Right lobe of liver (tissue), 6 donors: ENCODE data around the gene PARVA. TPM values are rescaled to one million over a fixed set of nuclear protein-coding genes. Genes with fewer than 3 reads are reported as not detected.

ENCODE experiments used
- ATAC-seq, 4 donors: fragments of 200-7000 bp; cut with Tn5 transposase; one replicate each; pipeline ENCODE4 v1.9.1; 2020; ENCODE audit warnings: mild to moderate bottlenecking in 4 of 4, moderate library complexity in 4 of 4
- DNase-seq, 3 donors: peaks; one replicate each; pipeline ENCODE4 v3.0.0-alpha.2; 2020
- H3K27ac ChIP-seq, 3 donors: fragments of 200-600 bp; one replicate each; pipeline ENCODE4 v1.8.0; 2022
- H3K27me3 ChIP-seq, 2 donors: fragments of 200-600 bp; one replicate each; pipeline ENCODE4 v1.8.0; 2022
- H3K36me3 ChIP-seq, 4 donors: fragments of 200-600 bp; sonication (generic) in 1 of 4; one replicate each; pipeline versions ENCODE4 v1.5.1 to v1.8.0; 2017 to 2022; ENCODE audit warnings: control low read depth in 1 of 4
- H3K4me1 ChIP-seq, 4 donors: fragments of 200-600 bp; sonication (generic) in 1 of 4; one replicate each; pipeline versions ENCODE4 v1.5.1 to v1.8.0; 2017 to 2022; ENCODE audit warnings: control low read depth in 1 of 4
- H3K4me3 ChIP-seq, 3 donors: fragments of 200-600 bp; one replicate each; pipeline ENCODE4 v1.8.0; 2022
- H3K9me3 ChIP-seq, 4 donors: fragments of 200-600 bp; sonication (generic) in 1 of 4; one replicate each; pipeline versions ENCODE4 v1.5.1 to v1.8.0; 2017 to 2022; ENCODE audit warnings: control low read depth in 1 of 4
- POLR2A ChIP-seq: fragments of 450-650 bp; IDR thresholded peaks from one replicate; pipeline ENCODE4 v1.6.1; 2017; ENCODE audit warnings: antibody characterized with exemption, mild to moderate bottlenecking
- WGBS: methylation state at CpG from one replicate; pipeline ENCODE4 v1.1.6; 2018; ENCODE audit warnings: low coverage, low lambda C conversion rate; ENCODE audit not compliant: insufficient coverage; ENCODE audit errors: missing lambda C conversion rate; 5-methylcytosine and 5-hydroxymethylcytosine counted together
- intact Hi-C, 2 donors: fragments of 100-400 bp; cut with DNase I; formaldehyde crosslinking; loops; one replicate each; pipeline versions ENCODE4 v1.11.2 to v1.14.1; 2022
- total RNA-seq, 6 experiments: library from RNA; depleted of rRNA in 2 of 6; stranded (reverse); fragments of >200 nt in 2 of 6; fragmentation: NEBNext Ultra II Directional in 3 of 6; extraction: Animal tissue kit (Norgen Biotek cat#: 25700) in 3 of 6; gene quantifications; one replicate each; pipeline versions ENCODE4 v1.1.0 to v1.2.4, GENCODE V29; 2016 to 2023
- TF ChIP-seq, protein P1 (sequence below), 4 donors: fragments of 200-600 bp in 3 of 4; fragments of 450-650 bp in 1 of 4; IDR thresholded peaks; one replicate each; pipeline versions ENCODE4 v1.5.1 to v1.8.0; 2016 to 2022; ENCODE audit warnings: antibody characterized with exemption in 4 of 4, mild to moderate bottlenecking in 2 of 4
- donor health status: DM: no; HTN: yes; CAD: no.
- donor health status: DM: no; HTN: no; CAD: no.
- donor health status: DM: no; HTN: no; CAD: no.
- donor health status: DM: no; HTN: yes; CAD: no.
- donor health status: DM: no; HTN: yes; CAD: no.

The PARVA gene
- total RNA-seq, 6 experiments from 2014 or later: 11.1 to 27.5 (median 21.8) TPM

DNA sequence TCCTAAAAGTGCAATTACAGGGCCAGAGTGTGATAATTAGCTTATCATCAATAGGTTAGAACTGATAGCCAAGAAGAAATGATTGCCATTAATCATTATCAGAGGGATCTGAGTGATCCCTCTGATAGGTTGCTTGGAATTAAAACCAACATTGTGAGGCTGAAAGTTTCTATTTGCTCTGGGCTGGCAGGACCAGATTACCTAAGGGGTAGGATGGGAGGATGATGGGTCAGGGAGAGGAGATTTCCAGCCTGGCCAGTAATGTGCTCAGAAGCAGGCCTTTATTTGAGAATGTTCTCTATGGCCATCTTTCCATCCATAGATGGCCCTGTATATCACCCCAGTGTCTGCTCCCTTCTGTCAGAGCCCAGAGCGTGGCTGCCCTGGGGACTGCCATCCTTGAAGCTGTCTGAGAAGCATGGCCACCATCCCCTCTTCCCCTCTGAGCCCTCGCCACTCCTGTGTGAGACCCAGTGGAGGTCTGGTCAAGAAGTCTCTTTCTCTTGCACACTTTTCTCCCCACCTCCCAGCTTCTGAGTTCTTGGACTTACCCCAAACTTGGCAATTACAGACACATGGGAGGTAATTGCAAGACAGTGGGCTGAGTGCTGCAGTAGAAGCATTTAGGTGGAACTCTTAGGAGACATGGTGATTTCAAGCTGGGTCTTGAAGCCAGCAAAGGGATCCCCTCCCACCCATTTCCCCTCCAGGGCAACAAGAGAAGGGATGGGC, 11.7 kb downstream of the PARVA start:
- no peak overlapping the region for H3K27ac ChIP-seq
- 100% methylated on average over 2 of the region's 2 CpGs for WGBS
- no peaks in the 10 kb centered on the region for H3K27me3 ChIP-seq
- intact Hi-C loops: no loop called here
- no peak for DNase-seq
- H3K4me1 ChIP-seq: peaks cover 0 to 15% (median 0%) of the 10 kb centered on the region in 4 donors
- TF ChIP-seq, protein P1, sequence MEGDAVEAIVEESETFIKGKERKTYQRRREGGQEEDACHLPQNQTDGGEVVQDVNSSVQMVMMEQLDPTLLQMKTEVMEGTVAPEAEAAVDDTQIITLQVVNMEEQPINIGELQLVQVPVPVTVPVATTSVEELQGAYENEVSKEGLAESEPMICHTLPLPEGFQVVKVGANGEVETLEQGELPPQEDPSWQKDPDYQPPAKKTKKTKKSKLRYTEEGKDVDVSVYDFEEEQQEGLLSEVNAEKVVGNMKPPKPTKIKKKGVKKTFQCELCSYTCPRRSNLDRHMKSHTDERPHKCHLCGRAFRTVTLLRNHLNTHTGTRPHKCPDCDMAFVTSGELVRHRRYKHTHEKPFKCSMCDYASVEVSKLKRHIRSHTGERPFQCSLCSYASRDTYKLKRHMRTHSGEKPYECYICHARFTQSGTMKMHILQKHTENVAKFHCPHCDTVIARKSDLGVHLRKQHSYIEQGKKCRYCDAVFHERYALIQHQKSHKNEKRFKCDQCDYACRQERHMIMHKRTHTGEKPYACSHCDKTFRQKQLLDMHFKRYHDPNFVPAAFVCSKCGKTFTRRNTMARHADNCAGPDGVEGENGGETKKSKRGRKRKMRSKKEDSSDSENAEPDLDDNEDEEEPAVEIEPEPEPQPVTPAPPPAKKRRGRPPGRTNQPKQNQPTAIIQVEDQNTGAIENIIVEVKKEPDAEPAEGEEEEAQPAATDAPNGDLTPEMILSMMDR (IDR thresholded peaks at IDR 0.05): no peak
- no peak for TF ChIP-seq POLR2A
- no peaks in the 10 kb centered on the region for H3K9me3 ChIP-seq
- no peak overlapping the region for H3K4me3 ChIP-seq
- ATAC-seq: peak in 3 of 4 donors; percentile 44 to 67 (median 66)
- no peaks in the 10 kb centered on the region for H3K36me3 ChIP-seq

- H3K4me1 ChIP-seq: peaks cover 0 to 19% (median 0%) of the 10 kb centered on the region in 4 donors
Observed at GRCh38 chr11:12389676-12390657, 12.6 kb downstream of the PARVA start.

DNA sequence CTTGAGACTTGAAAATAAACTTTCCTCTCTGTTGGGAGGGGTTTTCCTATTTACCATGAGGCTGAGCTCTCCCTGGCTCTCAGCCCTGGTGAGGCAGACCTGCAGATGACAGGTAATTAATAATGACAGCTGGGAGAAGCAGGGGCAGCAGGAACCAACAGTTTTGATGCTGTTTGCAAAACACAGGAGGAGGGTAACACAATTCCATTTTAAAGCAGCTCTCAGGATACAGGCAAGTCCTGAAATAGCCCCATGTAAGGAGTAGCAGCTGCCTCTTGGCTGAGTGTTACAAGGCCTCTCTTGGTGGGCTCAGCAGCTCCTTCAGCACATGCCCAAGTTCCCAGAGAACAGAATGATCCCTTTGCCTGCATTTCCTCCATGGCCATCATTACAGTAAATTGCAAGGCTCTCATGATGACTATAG, 13.3 kb downstream of the PARVA start:
- TF ChIP-seq, protein P1 (IDR thresholded peaks at IDR 0.05): no peak
- no peak for TF ChIP-seq POLR2A
- ATAC-seq (no peak), DNase-seq (no peak)
- Histone ChIP-seq H3K9me3 (no peaks in the 10 kb centered on the region), H3K4me3 (no peak overlapping the region), H3K27me3 (no peaks in the 10 kb centered on the region), H3K36me3 (no peaks in the 10 kb centered on the region), H3K27ac (no peak overlapping the region), H3K4me1 (peaks cover 0 to 24% (median 1%) of the 10 kb centered on the region in 4 donors)
- intact Hi-C loops: no loop called here

More at GRCh38 chr11:12389676-12390657, 12.6 kb downstream of the PARVA start:
- Histone ChIP-seq H3K9me3 (no peaks in the 10 kb centered on the region), H3K27me3 (no peaks in the 10 kb centered on the region), H3K36me3 (no peaks in the 10 kb centered on the region), H3K27ac (no peak overlapping the region), H3K4me3 (no peak overlapping the region)
- DNase-seq: no peak
- 63% methylated on average over 7 of the region's 10 CpGs for WGBS
- intact Hi-C loops: no loop called here
- TF ChIP-seq POLR2A: no peak
- TF ChIP-seq, protein P1 (IDR thresholded peaks at IDR 0.05): no peak
- ATAC-seq: no peak

- 100% methylated on average over 1 of the region's 1 CpG for WGBS
- H3K27ac ChIP-seq: no peak overlapping the region
Observed at GRCh38 chr11:12392672-12393071, 15.3 kb downstream of the PARVA start.

More at GRCh38 chr11:12392672-12393071, 15.3 kb downstream of the PARVA start:
- no peaks in the 10 kb centered on the region for H3K27me3 ChIP-seq
- H3K4me3 ChIP-seq: no peak overlapping the region
- no peaks in the 10 kb centered on the region for H3K36me3 ChIP-seq
- ATAC-seq (no peak), DNase-seq (no peak)
- intact Hi-C loops: no loop called here
- no peaks in the 10 kb centered on the region for H3K9me3 ChIP-seq
- peaks cover 0 to 27% (median 2%) of the 10 kb centered on the region in 4 donors for H3K4me1 ChIP-seq
- TF ChIP-seq, protein P1 (IDR thresholded peaks at IDR 0.05): no peak
- TF ChIP-seq POLR2A: no peak
